ENCODE data around the gene MARVELD2.
"Not testable (repeated sequence)": the region's sequence is repeated elsewhere in the genome, so short reads cannot be mapped to it uniquely, and the experiment has no call there.

MARVELD2 gene, protein sequence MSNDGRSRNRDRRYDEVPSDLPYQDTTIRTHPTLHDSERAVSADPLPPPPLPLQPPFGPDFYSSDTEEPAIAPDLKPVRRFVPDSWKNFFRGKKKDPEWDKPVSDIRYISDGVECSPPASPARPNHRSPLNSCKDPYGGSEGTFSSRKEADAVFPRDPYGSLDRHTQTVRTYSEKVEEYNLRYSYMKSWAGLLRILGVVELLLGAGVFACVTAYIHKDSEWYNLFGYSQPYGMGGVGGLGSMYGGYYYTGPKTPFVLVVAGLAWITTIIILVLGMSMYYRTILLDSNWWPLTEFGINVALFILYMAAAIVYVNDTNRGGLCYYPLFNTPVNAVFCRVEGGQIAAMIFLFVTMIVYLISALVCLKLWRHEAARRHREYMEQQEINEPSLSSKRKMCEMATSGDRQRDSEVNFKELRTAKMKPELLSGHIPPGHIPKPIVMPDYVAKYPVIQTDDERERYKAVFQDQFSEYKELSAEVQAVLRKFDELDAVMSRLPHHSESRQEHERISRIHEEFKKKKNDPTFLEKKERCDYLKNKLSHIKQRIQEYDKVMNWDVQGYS

DNA sequence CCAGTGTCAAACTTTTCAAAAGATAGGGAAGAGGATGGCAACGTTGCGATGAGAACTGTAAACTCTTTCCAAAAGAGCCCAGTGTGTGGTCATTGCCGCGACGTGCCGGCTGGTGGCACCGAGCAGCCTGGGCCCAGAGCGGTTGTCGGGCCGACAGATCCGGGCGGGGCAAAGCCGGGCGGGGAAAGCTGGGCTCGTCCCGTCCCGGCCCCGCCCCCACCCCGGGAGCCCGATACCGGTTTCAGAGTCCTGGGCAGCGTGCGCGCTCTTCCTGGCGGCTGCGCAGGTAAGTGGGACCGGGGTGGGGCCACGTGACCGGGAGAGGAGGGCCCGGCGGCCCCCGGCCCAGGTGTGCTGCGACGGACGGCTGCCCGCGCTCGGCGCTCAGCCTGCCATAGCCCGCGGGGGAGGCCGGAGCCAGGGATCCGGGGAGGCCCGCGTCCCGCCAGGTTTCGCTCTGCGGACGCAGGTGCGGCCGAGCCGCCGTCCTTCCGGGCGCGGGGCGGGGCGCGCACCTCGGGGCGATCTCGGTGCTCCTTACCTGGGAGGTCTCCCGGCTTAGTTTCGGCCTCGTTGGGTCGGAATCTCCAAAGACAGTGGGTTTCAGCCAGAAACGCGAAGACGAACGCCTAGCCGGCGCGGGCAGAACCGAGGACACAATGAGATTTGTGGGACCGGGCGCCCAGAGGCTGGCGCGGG, at the start of gene MARVELD2:
Gene MARVELD2, plus strand, starts transcription at position 232 of the 699 bp plus-strand sequence. CDS start 4,270 bp downstream, outside the sequence.
- peak in 1 of 3 donors; percentile 41 for DNase-seq (ENCODE audit: low read depth in 3 of 3, low spot score in 1 of 3)

DNA sequence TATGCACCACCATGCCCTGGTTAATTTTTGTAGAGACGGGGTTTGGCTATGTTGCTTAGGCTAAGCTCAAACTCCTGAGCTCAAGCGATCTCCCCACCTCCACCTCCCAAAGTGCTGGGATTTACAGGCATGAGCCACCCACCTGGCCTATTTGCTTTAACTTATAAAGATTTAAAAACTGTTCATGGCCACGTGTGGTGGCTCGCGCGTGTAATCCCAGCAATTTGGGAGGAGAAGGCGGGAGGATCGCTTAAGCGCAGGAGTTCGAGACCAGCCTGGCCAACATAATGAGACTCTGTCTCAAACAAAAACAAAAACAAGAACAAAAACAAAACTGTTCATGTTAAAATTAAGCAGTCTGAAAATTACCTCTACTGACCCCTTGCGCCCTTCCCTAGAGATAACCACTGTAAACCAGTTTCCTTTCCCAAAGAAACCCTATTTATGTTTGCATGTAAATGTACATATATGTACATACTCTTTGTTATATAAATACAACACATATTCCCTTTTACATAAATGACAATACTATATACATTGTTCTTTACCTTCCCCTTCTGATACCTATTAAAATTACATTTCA, 47.1 kb upstream of the MARVELD2 start:
- DNase-seq (ENCODE audit: low read depth in 3 of 3, low spot score in 1 of 3), result no peak

DNA sequence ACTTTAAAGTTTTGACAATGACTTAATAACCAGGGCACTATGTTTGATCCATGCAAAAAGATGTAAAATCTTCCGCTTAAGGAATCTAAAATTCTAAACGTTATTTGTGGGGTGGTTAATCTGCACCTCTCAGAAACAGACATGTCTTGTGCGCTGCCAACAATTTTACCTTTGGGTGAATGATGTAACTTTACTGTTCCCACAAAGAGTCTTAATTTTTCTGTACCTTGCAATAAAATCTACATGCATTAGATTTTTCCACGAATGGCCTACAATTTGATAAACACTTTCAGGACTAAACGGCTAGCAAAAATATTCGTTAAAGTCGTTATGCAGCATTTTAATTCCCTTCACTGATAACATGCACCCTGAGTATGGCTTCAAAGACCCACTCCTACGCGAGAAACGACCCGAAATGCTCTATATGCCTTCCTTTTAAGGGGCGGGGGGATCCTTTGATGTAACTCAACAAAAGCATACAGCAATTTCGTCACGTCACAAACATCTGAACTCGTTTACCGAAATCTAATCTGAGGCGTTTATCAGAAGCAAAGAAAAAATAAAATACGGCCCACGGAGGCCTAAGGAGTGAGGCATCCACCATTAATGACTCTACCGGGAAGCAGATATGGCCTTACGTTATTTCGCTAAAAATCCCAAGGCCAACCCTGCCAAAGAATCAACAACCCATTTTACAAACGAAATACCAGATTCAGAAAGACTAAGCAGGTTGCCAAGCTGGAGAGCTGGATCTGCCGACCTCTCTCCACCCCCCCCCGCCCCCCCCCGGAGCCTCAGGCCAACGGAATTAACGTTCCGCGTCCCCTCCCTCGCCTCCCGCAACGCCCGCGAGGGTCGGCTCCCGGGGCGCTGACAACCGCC, 46.2 kb upstream of the MARVELD2 start:
- no peak for DNase-seq (ENCODE audit: low read depth in 3 of 3, low spot score in 1 of 3)

DNA sequence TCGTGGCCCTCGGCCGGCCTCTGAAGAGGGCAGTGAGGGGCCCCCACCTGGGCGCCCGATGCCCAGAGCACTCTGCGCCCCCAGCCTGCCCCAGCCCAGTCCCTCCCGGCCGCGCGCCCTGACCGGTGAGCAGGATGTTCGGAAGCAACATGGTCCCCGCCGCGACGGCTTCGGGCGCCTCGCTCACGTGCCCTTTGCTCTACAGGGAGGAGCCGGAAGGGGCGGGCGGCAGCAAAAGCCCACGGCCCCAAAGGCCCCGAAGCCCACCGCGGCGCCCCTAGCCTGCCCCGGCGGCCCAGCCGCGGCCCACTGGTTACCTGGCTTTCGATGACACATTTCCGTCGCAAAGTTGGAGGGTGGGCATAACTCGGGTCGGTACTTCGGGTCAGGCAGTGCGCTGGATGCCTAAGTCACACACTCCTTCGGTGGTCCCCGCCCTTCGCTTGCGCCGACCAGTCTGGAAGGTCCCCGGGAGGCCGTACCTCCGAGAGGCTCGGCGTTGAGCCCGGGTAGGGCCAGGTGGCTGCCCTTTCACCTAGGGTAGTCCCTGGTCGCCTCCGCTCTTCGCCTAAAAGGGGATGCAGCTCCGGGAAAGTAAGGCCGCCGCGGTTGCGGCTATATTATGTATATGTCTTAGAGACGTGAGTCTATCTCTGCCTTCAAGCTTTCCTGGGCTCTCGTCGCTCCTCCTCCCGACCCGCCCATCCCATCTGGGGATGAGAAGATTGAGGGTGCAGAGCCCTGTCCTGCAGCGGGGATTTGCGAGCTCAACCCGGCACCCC, 45.4 kb upstream of the MARVELD2 start, which contains the start of the genes AK6, RAD17 and TAF9:
Gene AK6, minus strand, starts transcription at position 181 of the 782 bp plus-strand sequence. Its CDS starts 30 bp downstream, at position 151.
Gene RAD17, plus strand, starts transcription at position 479 of the 782 bp plus-strand sequence. CDS start 2,391 bp downstream, outside the sequence.
Gene TAF9, minus strand, starts transcription at position 181 of the 782 bp plus-strand sequence. CDS start 3,783 bp downstream, outside the sequence.
- peak; percentile 72 to 82 (median 79) for DNase-seq (ENCODE audit: low read depth in 3 of 3, low spot score in 1 of 3)

GRCh38 chr5:69370335-69370734, 44.6 kb upstream of the MARVELD2 start:
- DNase-seq (ENCODE audit: low read depth in 3 of 3, low spot score in 1 of 3), result not testable (repeated sequence)

DNA sequence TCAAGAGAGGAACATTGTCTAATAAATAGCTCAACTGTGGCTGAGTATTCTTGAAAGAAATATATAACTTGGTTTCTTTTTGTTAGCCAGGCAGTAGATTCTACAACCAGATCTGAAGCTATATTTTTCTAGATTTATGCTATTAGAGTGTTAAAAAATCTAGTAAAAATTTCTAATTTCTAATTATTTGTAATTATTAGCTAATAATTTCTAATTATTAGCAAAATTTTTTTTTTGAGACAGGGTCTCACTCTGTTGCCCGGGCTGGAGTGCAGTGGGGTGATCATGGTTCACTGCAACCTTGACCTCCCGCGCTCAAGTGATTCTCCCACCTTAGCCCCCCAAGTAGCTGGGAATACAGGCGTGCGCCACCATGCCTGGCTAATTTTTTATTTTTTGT, 42.5 kb upstream of the MARVELD2 start:
- DNase-seq (ENCODE audit: low read depth in 3 of 3, low spot score in 1 of 3), result no peak

DNA sequence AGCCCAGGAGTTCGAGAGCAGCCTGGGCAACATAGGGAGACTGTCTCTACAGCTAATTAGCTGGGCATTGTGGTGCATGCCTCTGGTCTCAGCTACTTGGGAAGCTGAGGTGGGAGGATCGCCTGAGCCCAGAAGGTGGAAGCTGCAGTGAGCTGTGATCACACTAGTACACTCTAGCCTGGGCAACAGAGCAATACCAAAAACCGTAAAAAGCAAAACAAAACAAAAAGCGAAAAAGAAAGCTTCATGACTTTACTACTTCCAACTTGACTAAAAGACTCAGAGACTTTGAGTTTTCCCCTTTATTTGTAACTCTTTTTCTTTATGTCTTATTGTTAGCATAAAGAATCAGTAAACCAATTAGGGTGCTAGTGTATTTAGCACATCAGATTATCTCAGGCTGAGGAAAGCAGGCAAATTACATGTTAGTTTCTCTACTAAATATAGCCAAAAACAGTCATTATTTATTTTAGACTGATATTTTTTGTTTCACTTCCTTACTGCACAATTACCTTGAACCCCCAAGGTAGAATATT, 39.9 kb upstream of the MARVELD2 start:
- DNase-seq (ENCODE audit: low read depth in 3 of 3, low spot score in 1 of 3), result no peak

DNA sequence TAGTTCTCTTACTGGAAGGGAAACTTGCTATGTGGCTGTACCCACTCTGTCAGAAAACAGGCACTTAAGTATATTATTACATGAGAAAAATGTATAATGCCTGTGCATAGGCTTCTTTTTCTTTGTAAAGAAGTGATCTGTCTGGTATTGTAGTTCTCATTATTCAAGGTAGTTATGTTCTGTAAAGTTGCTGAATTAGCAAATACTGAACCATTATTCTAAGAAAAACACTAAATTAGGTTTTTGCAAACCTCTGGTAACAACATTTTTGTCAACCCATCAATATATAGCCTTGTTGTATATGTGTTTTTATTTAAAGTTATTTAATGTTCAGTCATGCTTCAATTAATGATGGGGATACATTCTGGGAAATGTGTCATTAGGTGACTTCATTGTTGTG, 36.5 kb upstream of the MARVELD2 start:
- DNase-seq (ENCODE audit: low read depth in 3 of 3, low spot score in 1 of 3), result no peak

- DNase-seq (ENCODE audit: low read depth in 3 of 3, low spot score in 1 of 3), result no peak
These were observed 10.1 kb upstream of the MARVELD2 start for GRCh38 chr5:69404659-69405330.

DNA sequence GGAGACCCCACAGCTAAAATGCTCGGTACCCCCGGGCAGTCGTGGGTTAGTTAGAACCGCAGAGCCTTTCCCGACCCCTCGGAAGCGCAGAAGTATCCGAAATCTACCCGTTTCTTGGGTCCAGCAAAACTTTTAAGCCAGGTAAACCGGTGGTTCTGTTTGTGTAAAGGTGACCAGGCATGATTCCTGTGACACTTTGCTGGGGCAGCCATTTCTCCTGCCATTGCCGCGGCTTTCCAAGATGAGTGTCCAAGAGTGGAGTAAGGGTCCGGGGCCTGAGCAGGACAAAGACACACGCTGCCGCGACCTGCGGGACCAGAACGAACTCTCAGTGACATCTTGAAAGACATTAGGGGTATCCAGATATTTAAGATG, 655 bp downstream of the MARVELD2 start:
- no peak for DNase-seq (ENCODE audit: low read depth in 3 of 3, low spot score in 1 of 3)

GRCh38 chr5:69416180-69416579, 1.3 kb downstream of the MARVELD2 start:
- DNase-seq (ENCODE audit: low read depth in 3 of 3, low spot score in 1 of 3), result no peak

DNA sequence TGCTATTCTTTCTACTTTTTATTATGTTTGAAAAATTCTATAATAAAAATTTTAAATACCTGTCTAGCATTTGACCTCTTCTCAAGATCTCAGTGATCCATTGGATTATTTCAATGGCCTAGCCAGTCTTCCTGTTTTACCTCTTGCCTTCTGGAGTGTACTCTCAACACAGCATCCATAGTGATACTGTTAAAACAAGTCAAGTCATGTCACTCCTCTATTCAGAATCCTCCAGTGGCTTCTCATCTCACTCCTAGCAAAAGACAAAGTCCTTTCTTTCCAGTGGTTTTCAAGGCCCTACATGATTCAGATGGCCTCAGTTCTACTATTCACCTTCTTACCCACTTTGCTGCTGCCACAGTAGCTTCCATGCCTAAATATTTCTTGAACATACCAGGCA, 1.8 kb downstream of the MARVELD2 start:
- DNase-seq (ENCODE audit: low read depth in 3 of 3, low spot score in 1 of 3), result no peak

DNA sequence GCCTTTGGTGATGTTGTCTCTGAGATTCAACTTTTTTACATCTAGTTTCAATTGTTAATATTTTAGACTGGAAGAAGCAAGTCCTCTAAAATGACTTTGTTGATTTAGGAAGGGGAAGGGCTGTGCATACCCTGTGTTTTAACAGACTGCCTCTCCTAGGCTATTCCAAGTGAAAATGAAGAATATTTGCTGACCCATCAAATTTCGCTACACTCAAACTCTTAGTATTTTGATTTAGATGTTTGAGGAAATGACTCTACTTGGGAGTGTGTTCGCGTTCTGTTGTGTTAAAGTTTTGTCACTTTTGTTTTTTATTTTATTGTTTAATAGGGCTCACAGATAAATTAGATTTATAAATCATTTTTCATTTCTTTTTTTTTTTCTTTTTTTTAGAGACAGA, 3.6 kb downstream of the MARVELD2 start:
- DNase-seq (ENCODE audit: low read depth in 3 of 3, low spot score in 1 of 3), result no peak

DNA sequence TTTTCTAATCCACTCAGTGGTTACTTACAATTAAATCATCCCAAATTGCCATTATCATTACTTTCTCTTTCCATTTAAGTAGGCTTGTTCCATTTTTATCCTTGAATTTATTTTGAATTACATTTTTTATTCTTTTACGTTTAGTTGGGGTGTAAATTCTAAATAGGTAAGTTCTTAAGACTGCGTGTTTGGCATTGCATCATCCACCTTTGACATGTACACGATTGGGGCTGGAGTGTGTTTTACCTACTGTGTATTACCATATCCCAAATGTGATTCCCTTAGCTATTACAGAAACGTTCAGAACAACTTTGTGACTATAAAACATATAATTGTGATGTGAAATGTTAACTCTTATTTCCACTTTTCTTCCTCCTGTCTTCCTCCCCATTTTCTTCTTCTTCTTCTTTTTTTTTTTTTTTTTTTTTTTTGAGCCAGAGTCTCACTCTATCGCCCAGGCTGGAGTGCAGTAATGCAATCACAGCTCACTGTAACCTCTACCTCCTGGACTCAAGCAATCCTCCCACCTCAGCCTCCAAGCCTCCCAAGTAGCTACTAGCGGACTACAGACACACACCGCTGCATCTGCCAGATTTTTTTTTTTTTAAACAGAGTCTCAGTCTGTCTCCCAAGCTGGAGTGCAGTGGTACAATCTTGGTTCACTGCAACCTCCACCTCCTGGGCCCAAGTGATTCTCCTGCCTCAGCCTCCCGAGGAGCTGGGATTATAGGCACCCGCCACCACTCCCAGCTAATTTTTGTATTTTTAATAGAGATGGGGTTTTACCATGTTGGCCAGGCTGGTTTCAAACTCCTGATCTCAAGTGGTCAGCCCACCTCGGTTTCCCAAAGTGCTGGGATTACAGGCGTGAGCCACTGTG, 16.7 kb downstream of the MARVELD2 start:
- DNase-seq (ENCODE audit: low read depth in 3 of 3, low spot score in 1 of 3), result no peak

- no peak for DNase-seq (ENCODE audit: low read depth in 3 of 3, low spot score in 1 of 3)
These were observed 17.7 kb downstream of the MARVELD2 start for GRCh38 chr5:69432412-69433206.

DNA sequence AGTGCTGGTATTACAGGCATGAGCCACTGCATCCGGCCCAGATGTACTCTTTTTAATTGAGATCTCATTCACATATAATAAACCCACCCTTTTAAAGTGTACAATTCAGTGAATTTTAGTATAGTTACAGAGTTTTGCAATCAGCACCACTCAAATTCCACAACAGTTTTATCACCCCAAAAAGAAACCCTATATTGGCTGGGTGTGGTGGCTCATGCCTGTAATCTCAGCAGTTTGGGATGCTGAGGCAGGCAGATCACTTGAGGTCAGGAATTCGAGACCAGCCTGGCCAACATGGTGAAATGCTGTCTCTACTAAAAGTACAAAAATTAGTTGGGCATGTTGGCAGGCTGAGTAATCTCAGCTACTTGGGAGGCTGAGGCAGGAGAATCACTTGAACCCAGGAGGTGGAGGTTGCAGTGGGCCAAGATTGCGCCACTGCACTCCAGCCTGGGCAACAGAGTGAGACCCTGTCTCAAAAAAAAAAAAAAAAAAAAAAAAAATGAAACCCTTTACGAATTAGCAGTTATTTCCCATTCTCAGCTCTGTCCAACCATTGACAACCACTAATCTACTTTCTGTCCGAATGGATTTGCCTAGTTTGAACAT, 20.5 kb downstream of the MARVELD2 start:
- not testable (repeated sequence) for DNase-seq (ENCODE audit: low read depth in 3 of 3, low spot score in 1 of 3)

Measured in stimulated activated CD4-positive, alpha-beta T cell treated with anti-CD3 and anti-CD28 coated beads, TNF-alpha, amount 100 ng/mL, for 1 hour (primary cell).